MCF 10A (cell line): ENCODE data around the gene CNTNAP1. TPM values are rescaled to one million over a fixed set of nuclear protein-coding genes. Genes with fewer than 3 reads are reported as not detected.
A peak's percentile ranks its signal among the peaks of the same experiment; 100 is the strongest.

Source experiments
- BruUV-seq: library from RNA; stranded (reverse); fragments of 400-500 nt; replicated peaks from 2 replicates; lab custom pipeline; 2021; lab: Mats Ljungman, UMichigan
- CTCF ChIA-PET: fragments of 300-600 bp; sonication (Branson Sonifier 250); formaldehyde crosslinking; extraction: SDS; loops from one replicate; lab custom pipeline; 2021; ENCODE audit warnings: antibody characterized with exemption, inconsistent platforms; lab: Yijun Ruan, JAX
- POLR2A ChIA-PET: fragments of 300-600, 350-650 bp; sonication (Branson Sonifier 250); formaldehyde crosslinking; extraction: SDS; loops from one replicate; lab custom pipeline; 2020; ENCODE audit warnings: antibody characterized with exemption, inconsistent platforms; lab: Yijun Ruan, JAX
- DNase-seq: peaks from one replicate; pipeline ENCODE4 v3.0.0-alpha.2; 2018; ENCODE audit not compliant: unreplicated experiment
- H3K27ac Mint-ChIP-seq: one replicate; pipeline ENCODE4 v1.8.0; 2022; ENCODE audit warnings: mild to moderate bottlenecking, low read depth, mixed read lengths; ENCODE audit not compliant: unreplicated experiment
- H3K27me3 Mint-ChIP-seq: one replicate; pipeline ENCODE4 v1.8.0; 2022; ENCODE audit warnings: mixed read lengths; ENCODE audit not compliant: insufficient read depth, unreplicated experiment
- H3K36me3 Mint-ChIP-seq: one replicate; pipeline ENCODE4 v1.8.0; 2022; ENCODE audit warnings: mild to moderate bottlenecking, moderate library complexity, mixed read lengths; ENCODE audit not compliant: insufficient read depth, unreplicated experiment
- H3K4me1 Mint-ChIP-seq: one replicate; pipeline ENCODE4 v1.8.0; 2022; ENCODE audit warnings: mixed read lengths; ENCODE audit not compliant: insufficient read depth, unreplicated experiment
- H3K4me3 Mint-ChIP-seq: one replicate; pipeline ENCODE4 v1.8.0; 2022; ENCODE audit warnings: mild to moderate bottlenecking, moderate library complexity, mixed read lengths; ENCODE audit not compliant: unreplicated experiment
- H3K9me3 Mint-ChIP-seq: one replicate; pipeline ENCODE4 v1.8.0; 2022; ENCODE audit warnings: mixed read lengths; ENCODE audit not compliant: unreplicated experiment
- CTCF ChIP-seq: fragments of 200-600 bp; IDR thresholded peaks from one replicate; pipeline ENCODE4 v1.8.0; 2022; ENCODE audit warnings: antibody characterized with exemption, mild to moderate bottlenecking; ENCODE audit not compliant: unreplicated experiment
- intact Hi-C: fragments of 100-400 bp; cut with micrococcal nuclease; formaldehyde crosslinking; loops from 2 replicates; pipeline ENCODE4 v1.14.1; 2022
- total RNA-seq: library from RNA; stranded (reverse); gene quantifications from 2 replicates; pipeline ENCODE4 v1.2.3, GENCODE V29; 2022

Gene CNTNAP1
- total RNA-seq, 1 experiment from 2014 or later = 1.2 TPM

- no peak overlapping the region for H3K27ac Mint-ChIP-seq
- DNase-seq = no peak
- peaks cover 8% of the 10 kb centered on the region for H3K36me3 Mint-ChIP-seq
- TF ChIP-seq CTCF = no peak
- intact Hi-C loops = no loop called here
- H3K9me3 Mint-ChIP-seq = no peaks in the 10 kb centered on the region
- H3K27me3 Mint-ChIP-seq = no peaks in the 10 kb centered on the region
- POLR2A ChIA-PET = interaction anchor here (0.6 kb wide), 1 partner anchor 32 kb away, joined by 3 read pairs; no protein-coding TSS in a partner anchor
- no TSS peak for BruUV-seq
- no peak overlapping the region for H3K4me3 Mint-ChIP-seq
- CTCF ChIA-PET = interaction anchor here (0.6 kb wide), 3 partner anchors 42 to 1535 kb away, joined by 3 read pairs; no protein-coding TSS in a partner anchor
- H3K4me1 Mint-ChIP-seq = no peaks in the 10 kb centered on the region
Observed at GRCh38 chr17:42695500-42695899, 13.2 kb downstream of the CNTNAP1 start.

GRCh38 chr17:42697108-42697811, 14.9 kb downstream of the CNTNAP1 start:
- intact Hi-C loops = no loop called here
- no peaks in the 10 kb centered on the region for H3K9me3 Mint-ChIP-seq
- CTCF ChIA-PET = interaction anchor here (0.6 kb wide), 2 partner anchors 16 to 743 kb away, joined by 3 to 4 read pairs; no protein-coding TSS in a partner anchor
- H3K4me3 Mint-ChIP-seq = no peak overlapping the region
- no peak for TF ChIP-seq CTCF
- no peak overlapping the region for H3K27ac Mint-ChIP-seq
- no TSS peak for BruUV-seq
- POLR2A ChIA-PET = interaction anchor here (0.6 to 0.8 kb wide), 2 partner anchors 119 to 924 kb away, joined by 3 to 4 read pairs; no protein-coding TSS in a partner anchor
- no peak for DNase-seq
- no peaks in the 10 kb centered on the region for H3K4me1 Mint-ChIP-seq
- H3K27me3 Mint-ChIP-seq = no peaks in the 10 kb centered on the region
- H3K36me3 Mint-ChIP-seq = peaks cover 14% of the 10 kb centered on the region

- no TSS peak for BruUV-seq
- intact Hi-C loops = no loop called here
- Mint-ChIP-seq H3K27me3 (no peaks in the 10 kb centered on the region), H3K4me3 (no peak overlapping the region), H3K27ac (no peak overlapping the region), H3K4me1 (no peaks in the 10 kb centered on the region), H3K9me3 (no peaks in the 10 kb centered on the region), H3K36me3 (peaks cover 28% of the 10 kb centered on the region)
- ChIA-PET CTCF (interaction anchor here (0.6 kb wide), 1 partner anchor 496 kb away, joined by 3 read pairs; no protein-coding TSS in a partner anchor), POLR2A (interaction anchor here (0.9 to 1.0 kb wide), 2 partner anchors 10 to 111 kb away, joined by 3 to 5 read pairs; no protein-coding TSS in a partner anchor)
- DNase-seq = peak; percentile 43
- no peak for TF ChIP-seq CTCF
Observed at GRCh38 chr17:42698736-42699414, 16.5 kb downstream of the CNTNAP1 start.

- Mint-ChIP-seq H3K27ac (no peak overlapping the region), H3K4me1 (no peaks in the 10 kb centered on the region), H3K4me3 (no peak overlapping the region), H3K9me3 (no peaks in the 10 kb centered on the region), H3K27me3 (no peaks in the 10 kb centered on the region), H3K36me3 (peaks cover 32% of the 10 kb centered on the region)
- no peak for TF ChIP-seq CTCF
- BruUV-seq = no TSS peak
- POLR2A ChIA-PET = interaction anchor here (0.9 to 1.0 kb wide), 2 partner anchors 9 to 112 kb away, joined by 3 to 5 read pairs; no protein-coding TSS in a partner anchor
- CTCF ChIA-PET = interaction anchor here (1.0 kb wide), 1 partner anchor 28 kb away, joined by 4 read pairs; no protein-coding TSS in a partner anchor
- DNase-seq = no peak
- intact Hi-C loops = no loop called here
Observed at GRCh38 chr17:42699415-42699740, 17.0 kb downstream of the CNTNAP1 start.
